GM21619 (cell line): ENCODE measurements around the gene TRIM69.
"Not testable (repeated sequence)": the region's sequence is repeated elsewhere in the genome, so short reads cannot be mapped to it uniquely, and the experiment has no call there.

Experiments
- ATAC-seq: cut with Tn5 transposase; IDR thresholded peaks from one replicate; pipeline ENCODE4 v1.9.1; 2021; ENCODE audit not compliant: unreplicated experiment

The TRIM69 gene

DNA sequence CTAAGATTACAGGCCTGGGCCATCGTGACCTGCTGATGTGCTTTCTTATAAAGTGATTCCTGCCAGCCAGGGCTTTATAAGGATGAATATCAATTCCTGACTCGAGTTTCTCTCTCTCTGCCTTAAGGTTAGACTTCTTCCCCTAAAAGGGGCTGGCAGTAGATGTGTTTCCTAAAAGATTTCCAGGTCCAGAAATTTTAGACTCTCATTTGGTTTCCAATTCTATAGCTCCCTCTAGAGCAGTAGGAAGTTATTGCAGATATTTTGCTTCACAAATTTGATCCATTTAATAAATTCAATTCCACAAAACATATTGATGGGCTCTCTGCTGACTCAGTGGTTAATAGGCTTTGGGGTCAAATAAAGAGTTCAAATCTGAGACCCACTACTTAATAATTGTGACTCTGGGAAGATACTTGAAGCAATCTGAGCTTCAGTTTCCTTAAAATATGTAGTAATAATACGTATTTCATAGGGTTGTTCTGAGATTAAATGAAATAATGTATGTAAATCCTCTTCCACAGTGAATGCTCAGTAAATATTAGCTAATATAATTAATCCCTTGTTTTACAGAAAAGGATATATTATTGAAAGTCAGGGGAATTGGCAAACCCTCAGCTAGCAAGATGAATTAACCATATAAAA is 2.1 kb downstream of the TRIM69 start:
- no peak for ATAC-seq

GRCh38 chr15:44739222-44739847 is 3.0 kb downstream of the TRIM69 start:
- not testable (repeated sequence) for ATAC-seq

DNA sequence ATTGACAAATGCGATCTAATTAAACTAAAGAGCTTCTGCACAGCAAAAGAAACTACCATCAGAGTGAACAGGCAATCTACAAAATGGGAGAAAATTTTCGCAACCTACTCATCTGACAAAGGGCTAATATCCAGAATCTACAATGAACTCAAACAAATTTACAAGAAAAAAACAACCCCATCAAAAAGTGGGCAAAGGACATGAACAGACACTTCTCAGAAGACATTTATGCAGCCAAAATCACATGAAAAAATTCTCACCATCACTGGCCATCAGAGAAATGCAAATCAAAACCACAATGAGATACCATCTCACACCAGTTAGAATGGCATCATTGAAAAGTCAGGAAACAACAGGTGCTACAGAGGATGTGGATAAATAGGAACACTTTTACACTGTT is 7.1 kb downstream of the TRIM69 start:
- not testable (repeated sequence) for ATAC-seq

DNA sequence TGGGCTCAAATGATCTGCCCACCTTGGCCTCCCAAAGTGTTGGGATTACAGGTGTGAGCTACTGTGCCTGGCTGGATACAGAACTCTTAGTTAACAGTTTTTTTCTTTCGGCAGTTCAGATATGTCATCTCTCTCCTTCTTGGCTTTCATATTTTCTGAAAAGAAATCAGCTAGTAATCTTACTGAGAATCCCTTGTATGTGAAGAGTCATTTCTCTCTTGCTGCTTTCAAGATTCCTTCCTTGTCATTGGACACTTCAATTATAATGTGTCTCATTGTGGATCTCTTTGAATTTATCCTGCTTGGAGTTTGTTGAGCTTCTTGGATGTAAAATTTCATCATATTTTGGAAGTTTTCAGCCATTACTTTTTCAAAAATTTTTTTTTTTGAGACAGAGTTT is 17.0 kb downstream of the TRIM69 start:
- ATAC-seq, result no peak

- no peak for ATAC-seq
Measured at GRCh38 chr15:44763187-44763586, 26.9 kb downstream of the TRIM69 start.

- no peak for ATAC-seq
Measured at GRCh38 chr15:44763848-44764247, 27.5 kb downstream of the TRIM69 start.

- no peak for ATAC-seq
Measured at GRCh38 chr15:44765036-44765435, 28.7 kb downstream of the TRIM69 start.

DNA sequence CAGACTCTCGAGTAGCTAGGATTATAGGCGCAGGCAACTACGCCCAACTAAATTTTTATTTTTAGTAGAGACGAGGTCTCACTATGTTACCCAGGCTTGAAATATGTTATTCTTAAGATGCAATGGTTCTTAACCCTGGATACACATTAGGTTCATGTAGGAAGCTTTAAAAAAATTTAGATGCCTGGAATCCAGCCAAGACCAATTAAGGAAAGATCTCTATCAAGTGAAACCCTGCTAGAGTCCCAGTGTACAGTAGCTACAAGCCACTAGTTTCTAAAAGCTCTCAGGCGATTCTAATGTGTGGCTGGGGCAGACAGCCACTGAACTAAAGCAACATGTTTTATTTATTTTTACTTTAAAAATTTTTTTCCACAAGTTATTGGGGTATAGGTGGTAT is 33.2 kb downstream of the TRIM69 start:
- no peak for ATAC-seq

DNA sequence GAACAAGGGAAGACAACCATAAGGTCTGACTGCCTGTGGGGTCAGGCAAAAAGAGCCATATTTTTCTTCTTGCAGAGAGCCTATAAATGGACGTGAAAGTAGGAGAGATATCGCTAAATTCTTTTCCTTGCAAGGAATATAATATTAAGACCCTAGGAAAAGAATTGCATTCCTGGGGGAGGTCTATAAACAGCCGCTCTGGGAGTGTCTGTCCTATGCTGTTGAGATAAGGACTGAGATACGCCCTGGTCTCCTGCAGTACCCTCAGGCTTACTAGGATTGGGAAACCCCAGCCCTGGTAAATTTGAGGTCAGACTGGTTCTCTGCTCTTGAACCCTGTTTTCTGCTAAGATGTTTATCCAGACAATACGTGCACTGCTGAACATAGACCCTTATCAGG is 34.4 kb downstream of the TRIM69 start:
- not testable (repeated sequence) for ATAC-seq

DNA sequence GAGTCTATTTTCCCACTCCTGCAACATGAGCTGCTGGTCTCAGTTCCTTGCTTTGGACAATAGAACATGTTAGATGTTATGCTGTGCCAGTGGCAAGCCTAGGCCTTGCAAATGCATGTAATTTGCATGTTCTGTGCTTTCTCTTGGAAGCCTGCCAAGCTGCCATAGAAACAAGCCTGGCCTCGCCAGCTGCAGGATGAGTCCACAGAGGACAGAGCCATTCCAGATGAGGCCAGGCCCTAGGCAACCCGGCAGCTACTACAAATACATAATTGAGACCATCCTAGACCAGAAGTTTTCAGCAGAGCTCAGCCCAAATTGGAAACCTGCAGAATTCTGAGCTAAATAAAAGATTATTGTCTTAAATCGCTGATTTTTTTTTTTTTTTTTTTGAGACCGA is 39.6 kb downstream of the TRIM69 start:
- no peak for ATAC-seq

DNA sequence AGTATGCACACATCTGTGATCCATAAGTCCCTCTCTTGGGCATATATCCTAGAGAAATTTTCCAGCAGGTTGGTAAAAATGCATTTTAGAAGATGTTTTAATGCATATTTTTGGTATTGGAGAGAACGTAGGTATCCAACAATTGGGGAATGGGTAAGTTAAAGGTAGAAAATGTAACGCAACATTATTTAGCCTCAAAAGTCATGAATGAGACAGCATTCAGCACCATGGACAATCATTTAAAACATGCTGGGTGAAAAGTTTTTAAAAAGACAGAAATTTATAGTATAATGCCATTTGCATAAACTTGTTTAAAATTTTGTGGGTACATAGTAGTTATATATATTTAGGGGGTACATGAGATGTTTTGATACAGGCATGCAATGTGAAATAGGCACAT is 43.4 kb downstream of the TRIM69 start:
- no peak for ATAC-seq

DNA sequence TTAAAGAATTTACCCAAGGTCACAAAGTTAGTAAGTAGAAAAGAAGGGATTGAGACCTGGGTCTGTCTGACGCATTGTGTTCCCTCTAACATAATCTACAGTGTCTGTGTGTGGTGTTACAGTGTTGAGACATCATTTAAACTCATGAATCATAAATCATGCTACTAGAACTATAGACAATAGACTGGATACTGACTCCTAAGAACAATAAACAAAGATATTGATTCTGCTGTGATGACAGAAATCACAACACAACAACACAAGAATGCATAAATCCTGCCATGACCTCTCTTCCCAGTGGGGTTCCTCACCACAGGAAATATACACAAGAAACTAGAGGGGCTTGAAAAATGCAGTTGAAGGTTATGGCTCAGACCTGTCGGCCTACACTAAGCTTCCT is 44.3 kb downstream of the TRIM69 start:
- ATAC-seq, result no peak

DNA sequence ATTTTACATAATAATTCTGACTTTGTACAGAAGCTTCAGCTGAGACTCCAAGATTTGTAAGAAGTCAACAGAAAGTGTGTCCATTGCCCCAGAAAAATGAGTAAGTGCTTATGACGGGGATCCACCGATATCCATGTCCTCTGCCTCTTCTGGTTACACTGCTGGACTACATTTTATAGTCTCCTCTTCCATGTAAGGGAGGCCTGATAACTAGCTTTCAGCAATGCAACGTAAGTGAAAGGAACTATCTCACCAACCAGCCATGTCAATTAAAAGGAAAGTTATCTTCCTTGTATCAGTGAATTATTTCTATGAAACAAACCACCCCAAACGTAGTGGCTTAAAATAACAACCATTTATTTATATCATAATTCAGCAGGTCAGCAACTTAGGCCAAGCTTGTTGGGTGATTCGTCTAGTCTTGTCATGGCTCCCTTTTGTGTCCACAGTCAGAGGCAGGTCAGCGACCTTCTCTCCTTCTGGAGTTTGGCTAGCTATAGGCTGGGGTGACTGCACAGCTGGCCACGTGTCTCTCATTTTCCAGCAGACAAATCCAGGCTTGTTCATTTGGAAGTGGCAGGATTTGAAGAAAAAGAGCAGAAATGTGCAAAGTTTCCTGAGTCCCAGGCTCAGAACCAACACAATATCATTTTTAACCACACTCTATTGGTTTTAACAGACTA is 44.9 kb downstream of the TRIM69 start:
- no peak for ATAC-seq

DNA sequence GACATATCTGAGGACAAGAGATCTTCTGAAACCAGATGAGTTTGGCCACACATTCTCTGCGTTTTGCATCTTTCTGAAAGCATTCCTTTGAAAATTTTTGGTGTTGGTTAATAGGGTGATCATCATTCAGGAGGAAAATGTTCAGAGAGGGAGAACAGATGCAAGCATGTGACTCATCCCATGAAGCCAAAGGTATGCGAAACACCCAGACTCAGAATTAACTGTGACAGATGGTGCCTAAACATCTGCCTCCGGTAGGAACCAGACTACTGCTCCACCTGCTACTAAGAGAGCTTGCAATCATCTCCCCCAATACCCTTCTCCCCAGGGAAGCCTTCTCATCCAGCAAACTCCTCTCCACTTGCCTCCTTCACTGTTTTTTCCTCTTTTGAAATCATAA is 46.2 kb downstream of the TRIM69 start:
- no peak for ATAC-seq

- ATAC-seq, result not testable (repeated sequence)
Measured at GRCh38 chr15:44784918-44785274, 48.6 kb downstream of the TRIM69 start.

DNA sequence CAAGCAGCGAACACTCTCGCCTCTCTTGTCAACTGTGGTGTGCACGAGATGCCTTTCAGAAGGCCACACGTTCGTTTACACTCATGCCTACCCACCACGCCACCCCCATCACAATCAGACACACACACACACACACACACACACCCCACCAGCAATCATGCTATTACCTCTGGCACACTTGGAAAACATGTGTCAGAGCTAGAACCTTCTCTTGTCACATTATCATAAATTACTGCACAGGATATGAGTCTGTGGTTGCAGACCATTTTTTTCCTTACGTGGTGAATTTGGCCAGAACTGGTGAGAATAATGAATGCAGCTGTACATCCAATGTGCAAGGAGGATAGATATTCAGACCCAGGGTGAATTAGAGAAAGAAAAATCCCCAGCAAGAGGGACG is 52.4 kb downstream of the TRIM69 start:
- no peak for ATAC-seq

- ATAC-seq, result no peak
Measured at GRCh38 chr15:44790215-44790614, 53.9 kb downstream of the TRIM69 start.

DNA sequence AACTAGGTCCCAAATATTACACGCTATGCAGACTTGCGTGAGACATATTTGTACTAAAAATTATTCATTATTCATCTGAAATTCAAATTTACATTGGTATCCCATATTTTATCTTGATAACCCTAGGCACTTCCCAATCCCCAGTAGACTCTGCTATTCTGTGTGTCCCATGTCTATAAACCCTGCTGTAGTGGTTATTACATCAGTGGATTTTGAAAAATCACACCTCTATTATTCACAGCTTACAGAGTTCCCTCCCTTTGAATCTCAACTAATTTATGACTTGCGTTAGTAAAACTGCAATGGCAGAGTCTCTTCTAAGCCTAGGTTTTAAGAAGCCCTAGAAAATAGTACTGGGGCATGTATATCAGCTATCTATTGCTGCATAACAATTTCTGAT is 54.3 kb downstream of the TRIM69 start:
- ATAC-seq, result no peak

- ATAC-seq, result no peak
Measured at GRCh38 chr15:44792715-44793114, 56.4 kb downstream of the TRIM69 start.

DNA sequence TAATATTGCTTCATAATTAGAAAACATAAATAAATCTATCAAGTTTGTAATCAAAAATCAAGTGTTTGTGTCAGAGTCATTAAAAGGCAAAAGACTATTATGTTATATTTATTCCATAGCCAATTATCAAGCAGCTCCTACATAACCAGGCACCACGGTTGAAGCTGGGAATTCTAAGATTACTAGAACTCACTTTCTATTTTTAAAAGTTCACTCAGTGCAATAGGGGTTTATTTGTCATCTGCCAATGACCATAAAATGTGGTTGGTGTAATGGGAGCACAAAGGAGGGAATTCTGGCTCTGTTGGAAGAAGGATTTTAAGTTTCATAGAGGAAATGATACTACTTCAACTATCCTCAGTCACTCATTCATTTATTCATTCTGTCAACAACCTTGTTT is 57.7 kb downstream of the TRIM69 start:
- no peak for ATAC-seq

DNA sequence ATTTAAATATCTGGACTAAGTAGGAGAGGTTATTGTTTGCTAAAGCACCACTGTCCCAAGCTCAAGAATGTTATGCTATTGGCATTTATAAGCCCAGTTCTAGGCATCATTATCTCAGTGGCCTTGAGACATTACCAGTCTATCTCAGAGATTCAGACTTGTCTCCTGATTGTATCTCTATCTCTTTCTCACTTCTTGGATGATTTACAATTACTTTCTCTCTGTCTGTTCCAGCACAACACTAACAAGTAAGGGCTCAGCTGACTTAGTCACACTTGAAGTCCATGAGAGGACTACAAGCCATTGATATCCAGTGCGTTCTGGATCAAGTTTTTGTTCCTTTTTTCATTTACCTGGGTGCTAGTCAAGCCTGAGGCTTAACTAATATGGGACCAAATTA is 60.2 kb downstream of the TRIM69 start:
- ATAC-seq, result no peak

- no peak for ATAC-seq
Measured at GRCh38 chr15:44798826-44799225, 62.5 kb downstream of the TRIM69 start.

- ATAC-seq, result no peak
Measured at GRCh38 chr15:44801364-44801763, 65.0 kb downstream of the TRIM69 start.
